HG03039 (cell line): ENCODE results near the gene LCTL.
"Not testable (repeated sequence)": the region's sequence is repeated elsewhere in the genome, so short reads cannot be mapped to it uniquely, and the experiment has no call there.

Experiments
- ATAC-seq: cut with Tn5 transposase; IDR thresholded peaks from one replicate; pipeline ENCODE4 v1.9.1; 2021; ENCODE audit warnings: mild to moderate bottlenecking, moderate library complexity; ENCODE audit not compliant: unreplicated experiment

Gene LCTL

GRCh38 chr15:66591322-66591862, 25.6 kb upstream of the LCTL start:
- ATAC-seq: no peak

GRCh38 chr15:66590435-66590834, 24.6 kb upstream of the LCTL start:
- ATAC-seq: no peak

- ATAC-seq: not testable (repeated sequence)
These were observed 23.6 kb upstream of the LCTL start for GRCh38 chr15:66589429-66589828.

- ATAC-seq: no peak
These were observed 23.2 kb upstream of the LCTL start for GRCh38 chr15:66588971-66589370.

GRCh38 chr15:66588537-66588936, 22.7 kb upstream of the LCTL start:
- no peak for ATAC-seq

- ATAC-seq: no peak
These were observed 22.0 kb upstream of the LCTL start for GRCh38 chr15:66587749-66588148.

- ATAC-seq: no peak
These were observed 21.2 kb upstream of the LCTL start for GRCh38 chr15:66587020-66587419.

GRCh38 chr15:66586155-66586976, 20.6 kb upstream of the LCTL start:
- no peak for ATAC-seq

GRCh38 chr15:66581972-66582537, 16.3 kb upstream of the LCTL start:
- ATAC-seq: no peak

GRCh38 chr15:66580643-66581042, 14.8 kb upstream of the LCTL start:
- ATAC-seq: no peak

- no peak for ATAC-seq
These were observed 12.6 kb upstream of the LCTL start for GRCh38 chr15:66578286-66578875.

GRCh38 chr15:66574596-66574950, 8.8 kb upstream of the LCTL start:
- no peak for ATAC-seq

- ATAC-seq: no peak
These were observed 8.2 kb upstream of the LCTL start for GRCh38 chr15:66573719-66574595.

GRCh38 chr15:66573348-66573718, 7.5 kb upstream of the LCTL start:
- no peak for ATAC-seq

- no peak for ATAC-seq
These were observed 6.3 kb upstream of the LCTL start for GRCh38 chr15:66572146-66572545.

- ATAC-seq: no peak
These were observed 5.2 kb upstream of the LCTL start for GRCh38 chr15:66570842-66571478.

- ATAC-seq: no peak
These were observed 4.5 kb upstream of the LCTL start for GRCh38 chr15:66570327-66570726.

- ATAC-seq: no peak
These were observed 3.8 kb upstream of the LCTL start for GRCh38 chr15:66569461-66570137.

GRCh38 chr15:66567897-66568296, 2.1 kb upstream of the LCTL start:
- ATAC-seq: no peak

- ATAC-seq: no peak
These were observed 1.2 kb upstream of the LCTL start for GRCh38 chr15:66566963-66567531.
